ENCODE measurements around the gene BMP10.

BMP10 gene

DNA sequence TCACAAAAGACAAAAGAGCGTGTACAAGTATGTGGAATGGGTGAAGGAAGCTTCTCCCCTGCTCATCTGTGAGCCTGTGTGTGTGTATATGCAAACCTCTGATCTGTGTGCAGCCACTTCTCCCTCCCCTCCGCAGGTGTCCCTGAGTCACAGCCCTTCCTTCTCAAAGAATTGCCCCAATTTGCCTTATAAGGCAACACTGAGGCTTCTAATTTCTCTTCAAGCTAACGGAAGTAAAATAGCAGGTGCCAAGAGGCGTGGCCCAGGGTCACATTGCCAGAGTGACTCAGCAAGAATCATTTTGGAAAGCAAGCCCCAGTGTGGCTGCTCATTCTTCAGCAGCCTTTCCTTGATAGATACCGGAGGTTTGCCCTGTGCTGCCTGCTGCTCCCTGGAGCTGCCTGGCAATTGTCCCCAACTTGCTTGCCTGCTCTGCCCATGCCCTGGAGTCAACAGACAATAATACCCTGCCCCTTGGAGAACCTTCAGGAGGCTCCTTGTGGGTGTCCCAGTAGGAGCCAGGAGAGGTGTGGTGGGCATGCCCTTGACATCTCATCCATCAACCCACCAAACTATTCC, 37.3 kb upstream of the BMP10 start:
- no peaks in the 10 kb centered on the region for H3K27me3 ChIP-seq (ENCODE audit: insufficient read depth, poor library complexity, severe bottlenecking)
- H3K27ac ChIP-seq (replicated peaks): peak overlapping the region; percentile 87
- no peak overlapping the region for H3K4me3 ChIP-seq (replicated peaks; ENCODE audit: insufficient read depth, low read length)
- TF ChIP-seq, protein P1, sequence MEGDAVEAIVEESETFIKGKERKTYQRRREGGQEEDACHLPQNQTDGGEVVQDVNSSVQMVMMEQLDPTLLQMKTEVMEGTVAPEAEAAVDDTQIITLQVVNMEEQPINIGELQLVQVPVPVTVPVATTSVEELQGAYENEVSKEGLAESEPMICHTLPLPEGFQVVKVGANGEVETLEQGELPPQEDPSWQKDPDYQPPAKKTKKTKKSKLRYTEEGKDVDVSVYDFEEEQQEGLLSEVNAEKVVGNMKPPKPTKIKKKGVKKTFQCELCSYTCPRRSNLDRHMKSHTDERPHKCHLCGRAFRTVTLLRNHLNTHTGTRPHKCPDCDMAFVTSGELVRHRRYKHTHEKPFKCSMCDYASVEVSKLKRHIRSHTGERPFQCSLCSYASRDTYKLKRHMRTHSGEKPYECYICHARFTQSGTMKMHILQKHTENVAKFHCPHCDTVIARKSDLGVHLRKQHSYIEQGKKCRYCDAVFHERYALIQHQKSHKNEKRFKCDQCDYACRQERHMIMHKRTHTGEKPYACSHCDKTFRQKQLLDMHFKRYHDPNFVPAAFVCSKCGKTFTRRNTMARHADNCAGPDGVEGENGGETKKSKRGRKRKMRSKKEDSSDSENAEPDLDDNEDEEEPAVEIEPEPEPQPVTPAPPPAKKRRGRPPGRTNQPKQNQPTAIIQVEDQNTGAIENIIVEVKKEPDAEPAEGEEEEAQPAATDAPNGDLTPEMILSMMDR (IDR thresholded peaks at IDR 0.05; ENCODE audit: insufficient read depth, low read length): no peak
- TF ChIP-seq GABPA (IDR thresholded peaks at IDR 0.05; ENCODE audit: low read depth): peak; percentile 45; the same call in 1 of the 2 replicates
- 0 out of 2 replicates have a peak, but pooled peaks have one; percentile 27 for TF ChIP-seq SPI1 (IDR thresholded peaks at IDR 0.05; ENCODE audit: borderline replicate concordance, low read depth)
- TF ChIP-seq POLR2AphosphoS5 (IDR thresholded peaks at IDR 0.05; ENCODE audit: low read depth): peak; percentile 87
- TF ChIP-seq, protein P2, sequence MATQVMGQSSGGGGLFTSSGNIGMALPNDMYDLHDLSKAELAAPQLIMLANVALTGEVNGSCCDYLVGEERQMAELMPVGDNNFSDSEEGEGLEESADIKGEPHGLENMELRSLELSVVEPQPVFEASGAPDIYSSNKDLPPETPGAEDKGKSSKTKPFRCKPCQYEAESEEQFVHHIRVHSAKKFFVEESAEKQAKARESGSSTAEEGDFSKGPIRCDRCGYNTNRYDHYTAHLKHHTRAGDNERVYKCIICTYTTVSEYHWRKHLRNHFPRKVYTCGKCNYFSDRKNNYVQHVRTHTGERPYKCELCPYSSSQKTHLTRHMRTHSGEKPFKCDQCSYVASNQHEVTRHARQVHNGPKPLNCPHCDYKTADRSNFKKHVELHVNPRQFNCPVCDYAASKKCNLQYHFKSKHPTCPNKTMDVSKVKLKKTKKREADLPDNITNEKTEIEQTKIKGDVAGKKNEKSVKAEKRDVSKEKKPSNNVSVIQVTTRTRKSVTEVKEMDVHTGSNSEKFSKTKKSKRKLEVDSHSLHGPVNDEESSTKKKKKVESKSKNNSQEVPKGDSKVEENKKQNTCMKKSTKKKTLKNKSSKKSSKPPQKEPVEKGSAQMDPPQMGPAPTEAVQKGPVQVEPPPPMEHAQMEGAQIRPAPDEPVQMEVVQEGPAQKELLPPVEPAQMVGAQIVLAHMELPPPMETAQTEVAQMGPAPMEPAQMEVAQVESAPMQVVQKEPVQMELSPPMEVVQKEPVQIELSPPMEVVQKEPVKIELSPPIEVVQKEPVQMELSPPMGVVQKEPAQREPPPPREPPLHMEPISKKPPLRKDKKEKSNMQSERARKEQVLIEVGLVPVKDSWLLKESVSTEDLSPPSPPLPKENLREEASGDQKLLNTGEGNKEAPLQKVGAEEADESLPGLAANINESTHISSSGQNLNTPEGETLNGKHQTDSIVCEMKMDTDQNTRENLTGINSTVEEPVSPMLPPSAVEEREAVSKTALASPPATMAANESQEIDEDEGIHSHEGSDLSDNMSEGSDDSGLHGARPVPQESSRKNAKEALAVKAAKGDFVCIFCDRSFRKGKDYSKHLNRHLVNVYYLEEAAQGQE (IDR thresholded peaks at IDR 0.05; ENCODE audit: insufficient replicate concordance, low read depth): peak; percentile 54
- DNase-seq (ENCODE audit: low read depth in 1 of 2, low spot score in 1 of 2): peak; percentile 95 to 97

DNA sequence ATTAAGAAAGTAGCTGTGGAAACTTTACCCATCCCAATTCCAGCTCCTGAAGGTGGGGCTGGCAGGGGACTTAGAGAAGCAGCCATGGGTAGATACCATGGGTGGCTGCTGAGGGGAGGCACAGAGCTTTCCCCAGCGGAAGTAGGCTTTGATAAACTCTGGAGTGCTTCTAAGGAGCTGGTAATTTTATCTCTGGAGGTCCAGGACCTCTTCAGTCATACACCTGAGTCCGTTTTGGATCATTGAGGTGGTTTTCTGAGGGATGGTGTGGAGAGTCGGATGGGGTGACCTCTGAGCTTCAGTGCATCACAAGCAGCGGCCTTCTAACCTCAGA, 36.7 kb upstream of the BMP10 start:
- peak overlapping the region; percentile 87 for H3K27ac ChIP-seq (replicated peaks)
- no peak overlapping the region for H3K4me3 ChIP-seq (replicated peaks; ENCODE audit: insufficient read depth, low read length)
- DNase-seq (ENCODE audit: low read depth in 1 of 2, low spot score in 1 of 2): no peak
- TF ChIP-seq SPI1 (IDR thresholded peaks at IDR 0.05; ENCODE audit: borderline replicate concordance, low read depth) (no peak), GABPA (IDR thresholded peaks at IDR 0.05; ENCODE audit: low read depth) (no peak), POLR2AphosphoS5 (IDR thresholded peaks at IDR 0.05; ENCODE audit: low read depth) (no peak)
- TF ChIP-seq, protein P1 (IDR thresholded peaks at IDR 0.05; ENCODE audit: insufficient read depth, low read length): no peak
- no peaks in the 10 kb centered on the region for H3K27me3 ChIP-seq (ENCODE audit: insufficient read depth, poor library complexity, severe bottlenecking)

DNA sequence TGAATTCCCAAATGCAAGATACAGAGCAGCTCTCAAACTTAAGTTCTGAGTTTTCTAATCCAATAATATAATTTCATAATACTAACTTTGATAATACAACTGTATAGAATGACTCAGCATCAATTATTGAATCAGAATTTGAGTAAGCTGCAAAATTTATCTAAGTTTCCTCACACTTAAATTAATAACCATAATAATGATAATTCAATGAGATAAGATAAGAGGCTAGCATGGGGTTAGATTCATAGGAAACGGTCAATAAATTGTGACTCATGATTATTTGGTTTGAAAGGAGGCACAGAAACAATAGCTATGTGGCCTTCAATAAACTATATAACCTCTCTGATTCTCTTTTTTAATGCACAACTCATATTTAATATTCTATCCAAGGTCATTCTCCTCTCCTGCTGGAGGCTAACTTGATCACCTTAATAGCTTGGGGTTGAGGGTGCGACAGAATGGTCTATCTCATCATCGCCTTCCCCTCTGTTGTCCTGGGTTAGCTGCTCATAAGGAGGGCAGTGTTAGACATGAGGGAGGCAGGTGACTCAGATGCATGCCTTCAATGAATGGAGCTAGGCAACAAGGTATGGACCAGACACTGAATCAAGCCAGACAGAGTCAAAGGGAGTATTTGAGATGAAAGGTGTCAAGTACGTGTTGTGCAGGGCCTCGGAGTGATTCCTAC, 36.2 kb upstream of the BMP10 start:
- DNase-seq (ENCODE audit: low read depth in 1 of 2, low spot score in 1 of 2): no peak
- TF ChIP-seq, protein P1 (IDR thresholded peaks at IDR 0.05; ENCODE audit: insufficient read depth, low read length): no peak
- TF ChIP-seq POLR2AphosphoS5 (IDR thresholded peaks at IDR 0.05; ENCODE audit: low read depth) (no peak), GABPA (IDR thresholded peaks at IDR 0.05; ENCODE audit: low read depth) (no peak), SPI1 (IDR thresholded peaks at IDR 0.05; ENCODE audit: borderline replicate concordance, low read depth) (no peak)
- TF ChIP-seq, protein P2 (IDR thresholded peaks at IDR 0.05; ENCODE audit: insufficient replicate concordance, low read depth): no peak
- Histone ChIP-seq H3K27me3 (ENCODE audit: insufficient read depth, poor library complexity, severe bottlenecking) (no peaks in the 10 kb centered on the region), H3K4me3 (replicated peaks; ENCODE audit: insufficient read depth, low read length) (no peak overlapping the region), H3K27ac (replicated peaks) (peak overlapping the region; percentile 87)

Data from HL-60 (cell line).